ENCODE data around the gene SSBP4. TPM values are rescaled to one million over a fixed set of nuclear protein-coding genes. Genes with fewer than 3 reads are reported as not detected.

The SSBP4 gene
- total and polyA plus RNA-seq, 2 of the 8 experiments (the other 6 are each of a cell fraction or from before 2014, with no cell fraction given) = 26.4 to 33.7 TPM

- no peak for TF ChIP-seq EZH2 (IDR thresholded peaks at IDR 0.05; ENCODE audit: low read depth, low read length, severe bottlenecking)
- TF ChIP-seq SAP30 (IDR thresholded peaks at IDR 0.05; ENCODE audit: insufficient read depth, insufficient replicate concordance, low read length) = no peak
- peak; percentile 83 to 88 for TF ChIP-seq RAD21 (IDR thresholded peaks at IDR 0.05 in 1 of 2, conservative IDR thresholded peaks at IDR 0.05 in 1 of 2; ENCODE audit: low read depth in 2 of 2, low read length in 2 of 2)
- no peak for TF ChIP-seq GABPA (IDR thresholded peaks at IDR 0.05; ENCODE audit: borderline replicate concordance, insufficient read depth, low read length)
These were observed 32.0 kb downstream of the SSBP4 start (continued) for GRCh38 chr19:18450931-18451836.

All from H1 (cell line).